HEK293T (cell line): ENCODE measurements around the gene GPR107.
A peak's percentile ranks its signal among the peaks of the same experiment; 100 is the strongest.

Source experiments
- CTCF ChIA-PET: fragments of 350-600 bp; formaldehyde crosslinking; extraction: SDS; loops from one replicate; lab custom pipeline; 2021; ENCODE audit warnings: antibody characterized with exemption, inconsistent platforms; lab: Yijun Ruan, JAX
- POLR2A ChIA-PET: fragments of 350-600 bp; formaldehyde crosslinking; extraction: SDS; loops from one replicate; lab custom pipeline; 2020; ENCODE audit warnings: antibody characterized with exemption, inconsistent platforms; lab: Yijun Ruan, JAX
- DNase-seq: peaks from one replicate; pipeline ENCODE4 v3.0.0; 2012; ENCODE audit warnings: mixed read lengths; ENCODE audit errors: extremely low spot score
- ARNT ChIP-seq: fragments of 450-650 bp; IDR thresholded peaks from 2 replicates; pipeline ENCODE4 v1.6.1; 2017; ENCODE audit warnings: mild to moderate bottlenecking
- BHLHE40 ChIP-seq: fragments of 450-650 bp; IDR thresholded peaks from 2 replicates; pipeline ENCODE4 v1.6.1; 2016; ENCODE audit warnings: mild to moderate bottlenecking, moderate library complexity, borderline replicate concordance
- CTBP1 ChIP-seq: fragments of 450-650 bp; IDR thresholded peaks from 2 replicates; pipeline ENCODE4 v1.6.1; 2016; ENCODE audit warnings: borderline replicate concordance
- ELF4 ChIP-seq: fragments of 450-650 bp; IDR thresholded peaks from 2 replicates; pipeline ENCODE4 v1.6.1; 2017; ENCODE audit warnings: antibody characterized with exemption
- FOXA1 ChIP-seq: fragments of 450-650 bp; IDR thresholded peaks from 2 replicates; pipeline ENCODE4 v1.6.1; 2016; ENCODE audit warnings: mild to moderate bottlenecking
- FOXK2 ChIP-seq: fragments of 450-650 bp; IDR thresholded peaks from 2 replicates; pipeline ENCODE4 v1.6.1; 2016; ENCODE audit warnings: mild to moderate bottlenecking
- FOXM1 ChIP-seq: fragments of 450-650 bp; IDR thresholded peaks from 2 replicates; pipeline ENCODE4 v1.6.1; 2017; ENCODE audit warnings: mild to moderate bottlenecking, borderline replicate concordance
- HDGF ChIP-seq: fragments of 450-650 bp; IDR thresholded peaks from 2 replicates; pipeline ENCODE4 v1.6.1; 2017; ENCODE audit warnings: antibody characterized with exemption, borderline replicate concordance
- L3MBTL2 ChIP-seq: fragments of 450-650 bp; conservative IDR thresholded peaks from 2 replicates; pipeline ENCODE4 v1.6.1; 2016; ENCODE audit warnings: mild to moderate bottlenecking
- LEF1 ChIP-seq: fragments of 450-650 bp; IDR thresholded peaks from 2 replicates; pipeline ENCODE4 v1.6.1; 2017; ENCODE audit warnings: mild to moderate bottlenecking, borderline replicate concordance
- NFRKB ChIP-seq: fragments of 450-650 bp; IDR thresholded peaks from 2 replicates; pipeline ENCODE4 v1.6.1; 2016; ENCODE audit warnings: mild to moderate bottlenecking, moderate library complexity
- SP1 ChIP-seq: fragments of 450-650 bp; IDR thresholded peaks from 2 replicates; pipeline ENCODE4 v1.6.1; 2017
- SUZ12 ChIP-seq: fragments of 450-650 bp; IDR thresholded peaks from 2 replicates; pipeline ENCODE4 v1.6.1; 2016; ENCODE audit warnings: mild to moderate bottlenecking
- TARDBP ChIP-seq: fragments of 450-650 bp; IDR thresholded peaks from 2 replicates; pipeline ENCODE4 v1.6.1; 2016
- ZNF384 ChIP-seq: fragments of 450-650 bp; IDR thresholded peaks from 2 replicates; pipeline ENCODE4 v1.6.1; 2016
- TF ChIP-seq, protein P1 (sequence below): fragments of 450-650 bp; IDR thresholded peaks from 2 replicates; pipeline ENCODE4 v1.6.1; 2016

The GPR107 gene

DNA sequence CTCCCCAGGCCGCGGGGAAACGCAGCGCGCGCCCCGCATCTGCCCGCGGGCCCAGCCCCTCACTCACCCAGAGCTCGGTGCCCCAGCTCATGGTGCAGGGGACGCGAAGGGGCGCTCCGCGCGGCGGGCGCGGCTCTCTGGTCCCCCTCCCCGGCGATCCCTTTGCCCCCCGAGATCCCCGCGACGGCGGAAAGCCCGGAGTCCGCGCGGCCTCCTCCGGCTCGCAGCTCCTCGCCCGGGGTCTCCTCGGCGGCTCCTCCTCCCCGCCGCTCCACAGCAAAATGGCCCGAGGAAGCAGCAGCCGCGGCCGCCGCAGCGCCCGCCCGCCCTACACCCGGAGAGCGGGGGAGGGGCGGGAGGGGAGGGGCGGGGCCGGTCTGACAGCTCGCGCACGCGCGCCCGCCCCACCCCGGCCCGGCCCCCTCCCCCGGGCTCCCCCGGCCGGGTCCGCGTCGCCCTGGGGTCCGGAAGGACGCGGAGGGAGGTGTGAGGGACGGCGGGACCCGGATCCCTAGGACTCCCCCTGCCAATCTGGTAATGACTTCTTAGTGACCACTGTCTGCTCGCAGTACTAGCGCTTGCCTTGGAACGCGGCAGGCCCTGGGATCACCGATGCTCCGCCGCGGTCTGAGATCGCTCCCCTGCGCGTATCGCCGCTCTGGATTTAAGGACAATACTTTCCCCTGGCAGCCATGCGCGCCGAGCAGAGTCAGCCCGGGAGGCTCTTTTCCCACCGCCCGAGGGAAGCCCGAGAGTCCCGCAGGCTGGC is 10.6 kb upstream of the GPR107 start, which contains the start of gene FNBP1:
Gene FNBP1 (minus strand): TSS at position 305 of the 769 bp plus-strand sequence. CDS start 214 bp downstream, at position 91.
- CTCF ChIA-PET, result interaction anchor here (0.6 kb wide), 1 partner anchor 199 kb away, joined by 3 read pairs; no protein-coding TSS in a partner anchor
- TF ChIP-seq L3MBTL2, result peak; percentile 67; the same call in 1 of the 2 replicates
- TF ChIP-seq HDGF, result no peak
- POLR2A ChIA-PET, result interaction anchor here (0.7 to 3.3 kb wide), 5 partner anchors 10 to 158 kb away, joined by 3 to 15 read pairs (median 4); partner anchors contain the start of gene GPR107
- DNase-seq, result peak; percentile 90

DNA sequence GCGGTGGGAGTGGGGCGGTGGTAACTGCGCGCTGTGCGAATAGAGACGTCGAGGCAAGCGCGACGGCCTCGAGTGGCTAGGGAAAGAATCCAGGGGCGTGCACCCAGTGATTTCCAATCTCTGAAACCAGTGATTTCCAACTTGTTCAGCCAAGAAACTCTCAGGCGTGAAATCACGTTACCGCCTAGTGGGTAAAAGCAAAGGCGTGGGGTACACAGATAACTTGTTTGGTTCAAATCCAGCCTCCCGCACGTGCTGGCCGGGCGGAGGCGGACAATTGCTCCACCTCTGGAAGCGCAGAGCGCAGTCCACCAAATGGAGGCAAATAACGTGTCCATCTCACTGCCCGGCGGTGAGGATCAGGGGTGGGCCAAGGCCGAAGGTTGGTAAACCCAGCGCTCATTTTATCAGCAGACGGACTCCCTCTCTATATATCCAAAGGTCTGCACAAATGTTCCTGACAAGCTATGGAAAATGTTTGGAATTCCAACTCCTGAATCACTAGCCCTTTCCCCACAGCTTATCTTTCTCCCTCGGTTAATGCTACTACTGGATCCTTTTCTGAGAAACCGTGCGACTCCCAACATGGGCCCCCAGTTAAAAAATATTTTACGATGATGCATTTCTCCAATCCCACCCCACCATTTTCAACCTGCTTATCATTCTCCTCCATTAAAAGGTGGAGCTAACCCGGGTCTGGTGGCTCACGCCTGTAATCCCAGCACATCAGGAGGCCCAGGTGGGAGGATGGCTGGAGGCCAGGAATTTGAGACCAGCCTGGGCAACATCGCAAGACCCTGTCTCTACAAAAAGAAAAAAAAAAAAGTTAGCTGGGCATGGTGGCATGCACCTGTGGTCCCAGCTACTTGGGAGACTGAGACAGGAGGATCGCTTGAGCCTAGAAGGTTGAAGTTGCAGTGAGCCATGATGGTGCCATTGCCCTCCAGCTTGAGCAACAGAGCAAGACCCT is 9.8 kb upstream of the GPR107 start:
- no peak; the same call in 1 of the 2 replicates for TF ChIP-seq L3MBTL2
- no peak for TF ChIP-seq LEF1
- TF ChIP-seq NFRKB, result no peak
- TF ChIP-seq FOXM1, result no peak
- TF ChIP-seq, protein P1, sequence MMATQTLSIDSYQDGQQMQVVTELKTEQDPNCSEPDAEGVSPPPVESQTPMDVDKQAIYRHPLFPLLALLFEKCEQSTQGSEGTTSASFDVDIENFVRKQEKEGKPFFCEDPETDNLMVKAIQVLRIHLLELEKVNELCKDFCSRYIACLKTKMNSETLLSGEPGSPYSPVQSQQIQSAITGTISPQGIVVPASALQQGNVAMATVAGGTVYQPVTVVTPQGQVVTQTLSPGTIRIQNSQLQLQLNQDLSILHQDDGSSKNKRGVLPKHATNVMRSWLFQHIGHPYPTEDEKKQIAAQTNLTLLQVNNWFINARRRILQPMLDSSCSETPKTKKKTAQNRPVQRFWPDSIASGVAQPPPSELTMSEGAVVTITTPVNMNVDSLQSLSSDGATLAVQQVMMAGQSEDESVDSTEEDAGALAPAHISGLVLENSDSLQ, result no peak
- TF ChIP-seq SP1, result no peak
- TF ChIP-seq ZNF384, result no peak
- no peak for TF ChIP-seq ARNT
- TF ChIP-seq TARDBP, result no peak
- TF ChIP-seq BHLHE40, result no peak
- TF ChIP-seq FOXA1, result no peak
- TF ChIP-seq ELF4, result no peak
- TF ChIP-seq CTBP1, result no peak
- TF ChIP-seq SUZ12, result no peak
- TF ChIP-seq FOXK2, result no peak
- CTCF ChIA-PET, result interaction anchor here (0.7 to 0.9 kb wide), 3 partner anchors 9 to 138 kb away, joined by 3 to 4 read pairs (median 3); no protein-coding TSS in a partner anchor
- POLR2A ChIA-PET, result interaction anchor here (0.8 to 2.4 kb wide), 2 partner anchors 9 to 17 kb away, joined by 3 to 14 read pairs; partner anchors contain the start of gene GPR107
- no peak for DNase-seq

DNA sequence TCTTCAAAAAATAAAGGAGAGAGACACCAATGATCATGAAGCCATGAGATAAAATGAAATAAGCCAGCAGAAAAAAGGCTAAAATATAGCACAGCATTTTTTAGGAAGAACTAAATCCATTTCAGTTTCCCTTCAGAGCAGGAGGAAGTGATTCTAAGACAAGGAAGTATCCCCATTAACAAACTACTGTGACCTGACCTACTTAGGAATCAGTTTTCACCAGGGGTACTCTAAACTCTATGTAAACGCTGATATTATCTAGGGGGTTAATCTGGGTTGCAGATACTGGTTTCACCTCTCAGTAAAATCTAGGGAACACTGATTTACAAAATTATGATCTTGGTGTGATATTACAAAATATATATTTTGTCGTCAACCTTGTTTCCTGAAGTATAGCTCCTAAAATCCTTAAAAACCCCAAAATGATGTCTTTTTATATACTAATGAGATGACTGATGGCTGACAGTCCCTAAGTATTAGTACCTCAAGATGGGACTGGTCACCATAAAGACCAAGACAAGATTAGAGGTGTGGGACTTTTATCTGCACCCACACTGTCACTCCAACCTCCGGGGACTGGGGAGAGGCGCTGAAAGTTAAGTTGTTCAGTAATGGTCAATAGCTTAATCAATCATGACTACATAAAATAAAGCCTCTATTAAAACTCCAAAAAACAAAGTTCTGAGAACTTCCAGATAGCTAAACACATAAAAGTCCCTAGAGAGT is 7.8 kb upstream of the GPR107 start:
- no peak for DNase-seq
- CTCF ChIA-PET, result interaction anchor here (0.7 kb wide), 1 partner anchor 58 kb away, joined by 9 read pairs; no protein-coding TSS in a partner anchor
- TF ChIP-seq SP1 (no peak), L3MBTL2 (no peak), ARNT (no peak), FOXM1 (no peak), ZNF384 (no peak), SUZ12 (no peak), FOXA1 (no peak), HDGF (no peak)
- POLR2A ChIA-PET, result interaction anchor here (2.4 kb wide), 1 partner anchor 7 kb away, joined by 14 read pairs; the partner anchor contains the start of gene GPR107

DNA sequence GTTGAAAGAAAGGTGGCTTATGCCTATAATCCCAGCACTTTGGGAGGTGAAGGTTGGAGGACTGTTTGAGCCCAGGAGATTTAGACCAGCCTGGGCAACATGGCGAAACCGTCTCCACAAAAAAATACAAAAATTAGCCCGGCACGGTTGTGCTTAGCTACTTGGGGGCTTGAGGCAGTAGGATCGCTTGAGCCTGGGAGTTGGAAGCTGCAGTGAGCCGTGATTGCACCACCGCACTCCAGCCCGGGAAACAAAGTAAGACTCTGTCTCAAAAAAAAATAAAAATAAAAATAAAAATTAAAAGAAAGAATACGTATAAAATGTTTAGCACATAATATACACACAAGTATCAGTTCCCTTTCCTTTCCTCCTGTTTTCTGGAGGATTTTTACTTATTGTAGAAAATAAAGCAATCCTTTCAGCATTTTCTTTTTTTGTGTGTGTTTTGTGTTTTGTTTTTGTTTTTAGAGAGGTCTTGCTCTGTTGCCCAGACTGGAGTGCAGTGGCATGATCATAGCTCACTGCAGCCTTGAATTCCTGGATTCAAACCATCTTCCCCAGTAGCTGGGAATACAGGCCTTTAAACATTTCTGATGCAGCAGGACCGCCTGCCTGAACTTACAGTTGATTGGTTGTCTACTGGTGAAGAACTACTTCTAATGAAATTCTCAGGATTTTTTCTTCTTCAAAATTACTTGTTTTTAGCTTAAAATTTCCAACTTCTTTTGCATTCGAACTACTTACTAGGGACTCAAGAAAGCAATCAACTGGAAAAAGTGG is 4.1 kb upstream of the GPR107 start:
- CTCF ChIA-PET, result interaction anchor here (0.7 kb wide), 1 partner anchor 9 kb away, joined by 4 read pairs; no protein-coding TSS in a partner anchor
- POLR2A ChIA-PET, result no interaction called here
- no peak for TF ChIP-seq FOXA1
- no peak for TF ChIP-seq HDGF
- no peak for TF ChIP-seq FOXK2
- TF ChIP-seq FOXM1, result no peak
- TF ChIP-seq NFRKB, result no peak
- TF ChIP-seq SP1, result no peak
- no peak for TF ChIP-seq LEF1
- no peak for TF ChIP-seq SUZ12
- TF ChIP-seq ARNT, result no peak
- TF ChIP-seq ZNF384, result no peak
- TF ChIP-seq, protein P1, result no peak
- no peak for TF ChIP-seq L3MBTL2
- TF ChIP-seq CTBP1, result no peak
- TF ChIP-seq BHLHE40, result no peak
- no peak for TF ChIP-seq TARDBP
- TF ChIP-seq ELF4, result no peak
- DNase-seq, result no peak

DNA sequence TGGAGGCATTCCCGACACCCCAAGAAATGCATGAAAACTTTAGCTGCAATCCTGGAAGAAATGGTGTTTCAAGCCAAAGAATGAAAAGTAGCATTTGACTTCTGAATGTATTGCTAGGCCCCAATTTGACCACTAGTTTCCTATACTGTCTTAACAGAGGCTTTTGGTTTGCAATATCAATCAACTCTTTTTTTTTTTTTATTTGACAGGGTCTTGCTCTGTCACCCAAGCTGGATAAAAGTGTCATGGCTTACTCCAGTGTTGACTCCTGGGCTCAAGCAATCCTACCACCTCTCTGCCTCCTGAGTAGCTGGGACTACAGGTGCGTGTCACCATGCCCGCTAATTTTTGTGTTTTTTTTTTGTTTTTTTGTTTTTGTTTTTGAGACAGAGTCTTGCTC is 3.2 kb upstream of the GPR107 start:
- DNase-seq, result no peak
- POLR2A ChIA-PET, result no interaction called here
- CTCF ChIA-PET, result interaction anchor here (0.6 kb wide), 1 partner anchor 76 kb away, joined by 3 read pairs; no protein-coding TSS in a partner anchor
- TF ChIP-seq NFRKB, result no peak
- TF ChIP-seq, protein P1, result 0 out of 2 replicates have a peak, but pooled peaks have one; percentile 10
